IMR-90 (cell line): ENCODE data around the gene TCEAL3. TPM values are rescaled to one million over a fixed set of nuclear protein-coding genes. Genes with fewer than 3 reads are reported as not detected.
"Not testable (repeated sequence)": the region's sequence is repeated elsewhere in the genome, so short reads cannot be mapped to it uniquely, and the experiment has no call there.

Experiments used
- ATAC-seq: fragments of 200-7000 bp; cut with Tn5 transposase; 2 replicates; pipeline ENCODE4 v1.9.1; 2020; ENCODE audit warnings: low read depth, mild to moderate bottlenecking, moderate library complexity
- BruUV-seq: library from RNA; stranded (reverse); fragments of 400-500 nt; replicated peaks from 2 replicates; lab custom pipeline; 2021; lab: Mats Ljungman, UMichigan
- CTCF ChIA-PET: fragments of 300-600 bp; formaldehyde crosslinking; extraction: SDS; loops from one replicate; lab custom pipeline; 2021; ENCODE audit warnings: antibody characterized with exemption; lab: Yijun Ruan, JAX
- POLR2A ChIA-PET: fragments of 300-600 bp; sonication (Branson Sonifier 250); formaldehyde crosslinking; loops from one replicate; lab custom pipeline; 2022; ENCODE audit warnings: antibody characterized with exemption; ENCODE audit not compliant: unreplicated experiment; lab: Charles Lee
- DNase-seq: peaks from one replicate; pipeline ENCODE4 v3.0.0; 2013
- H2AFZ ChIP-seq: replicated peaks from 2 replicates; pipeline ENCODE3; 2013; ENCODE audit warnings: low read length, mild to moderate bottlenecking; ENCODE audit not compliant: poor library complexity
- H2AK5ac ChIP-seq: 2 replicates; pipeline ENCODE4 v1.6.1; 2013; ENCODE audit warnings: low read depth, low read length, inconsistent platforms
- H2AK9ac ChIP-seq: replicated peaks from 2 replicates; pipeline ENCODE3; 2013; ENCODE audit warnings: mild to moderate bottlenecking, low read depth, low read length, moderate library complexity; ENCODE audit not compliant: poor library complexity
- H2BK120ac ChIP-seq: 2 replicates; pipeline ENCODE4 v1.6.1; 2013; ENCODE audit warnings: low read depth, low read length, inconsistent platforms
- H2BK15ac ChIP-seq: 3 replicates; pipeline ENCODE4 v1.6.1; 2013; ENCODE audit warnings: low read depth, low read length, inconsistent platforms
- H2BK20ac ChIP-seq: 2 replicates; pipeline ENCODE4 v1.6.1; 2013; ENCODE audit warnings: low read depth, mild to moderate bottlenecking, inconsistent platforms, low read length, moderate library complexity
- H2BK5ac ChIP-seq: 2 replicates; pipeline ENCODE4 v1.6.1; 2013; ENCODE audit warnings: mild to moderate bottlenecking, low read depth, low read length, inconsistent platforms; ENCODE audit not compliant: poor library complexity, severe bottlenecking
- H3K14ac ChIP-seq: replicated peaks from 2 replicates; pipeline ENCODE4 v1.6.1; 2013; ENCODE audit warnings: low read depth, low read length, inconsistent platforms
- H3K18ac ChIP-seq: 2 replicates; pipeline ENCODE4 v1.6.1; 2013; ENCODE audit warnings: low read depth, low read length, control low read depth
- H3K23ac ChIP-seq: 2 replicates; pipeline ENCODE4 v1.6.1; 2013; ENCODE audit warnings: low read depth, low read length, inconsistent platforms
- H3K27ac ChIP-seq: 2 replicates; pipeline ENCODE4 v1.5.1; 2013; ENCODE audit warnings: mild to moderate bottlenecking, control low read depth, low read length; ENCODE audit not compliant: insufficient read depth
- H3K27me3 ChIP-seq: 2 replicates; pipeline ENCODE4 v1.6.1; 2013; ENCODE audit warnings: low read length; ENCODE audit not compliant: control insufficient read depth, insufficient read depth
- H3K36me3 ChIP-seq: 2 replicates; pipeline ENCODE4 v1.6.1; 2013; ENCODE audit warnings: low read length, mixed read lengths; ENCODE audit not compliant: control insufficient read depth, insufficient read depth
- H3K4ac ChIP-seq: 2 replicates; pipeline ENCODE4 v1.6.1; 2013; ENCODE audit warnings: low read depth, low read length, inconsistent platforms
- H3K4me1 ChIP-seq: 2 replicates; pipeline ENCODE4 v1.6.1; 2013; ENCODE audit warnings: low read length, mixed read lengths; ENCODE audit not compliant: control insufficient read depth, insufficient read depth
- H3K4me2 ChIP-seq: 2 replicates; pipeline ENCODE4 v1.6.1; 2013; ENCODE audit warnings: low read depth, mild to moderate bottlenecking, control low read depth, low read length, moderate library complexity
- H3K4me3 ChIP-seq: 2 replicates; pipeline ENCODE4 v1.5.1; 2013; ENCODE audit warnings: low read depth, mild to moderate bottlenecking, control low read depth, low read length, moderate library complexity; ENCODE audit not compliant: insufficient read depth
- H3K56ac ChIP-seq: 2 replicates; pipeline ENCODE4 v1.6.1; 2013; ENCODE audit warnings: low read length, inconsistent platforms; ENCODE audit not compliant: insufficient read depth; ENCODE audit errors: extremely low read depth
- H3K79me1 ChIP-seq, 2 experiments: 2 replicates each; pipeline ENCODE4 v1.6.1; 2013; ENCODE audit warnings: low read length in 2 of 2, inconsistent platforms in 1 of 2, low read depth in 1 of 2
- H3K9ac ChIP-seq: 2 replicates; pipeline ENCODE4 v1.6.1; 2013; ENCODE audit warnings: low read depth, low read length, control low read depth
- H3K9me1 ChIP-seq: 2 replicates; pipeline ENCODE4 v1.6.1; 2013; ENCODE audit warnings: low read length, inconsistent platforms; ENCODE audit not compliant: insufficient read depth
- H3K9me3 ChIP-seq: 2 replicates; pipeline ENCODE4 v1.6.1; 2013; ENCODE audit warnings: low read length; ENCODE audit not compliant: control insufficient read depth, insufficient read depth
- H4K20me1 ChIP-seq: 2 replicates; pipeline ENCODE4 v1.6.1; 2013; ENCODE audit warnings: low read length, inconsistent platforms; ENCODE audit not compliant: insufficient read depth
- H4K5ac ChIP-seq: 2 replicates; pipeline ENCODE4 v1.6.1; 2013; ENCODE audit warnings: mild to moderate bottlenecking, low read depth, low read length, control low read depth
- H4K8ac ChIP-seq, 2 experiments: 2 replicates each; pipeline ENCODE4 v1.6.1; 2013; ENCODE audit warnings: low read depth in 2 of 2, low read length in 2 of 2, control low read depth in 1 of 2, inconsistent platforms in 1 of 2
- H4K91ac ChIP-seq: 2 replicates; pipeline ENCODE4 v1.6.1; 2013; ENCODE audit warnings: low read depth, low read length, inconsistent platforms; ENCODE audit not compliant: insufficient read depth
- BHLHE40 ChIP-seq: fragments of 150-350 bp; IDR thresholded peaks from 2 replicates; pipeline ENCODE4 v1.6.1; 2016; ENCODE audit warnings: mild to moderate bottlenecking, low read depth, low read length
- MXI1 ChIP-seq: IDR thresholded peaks from 2 replicates; pipeline ENCODE4 v1.6.1; 2012; ENCODE audit warnings: low read depth, mild to moderate bottlenecking, low read length, moderate library complexity, borderline replicate concordance
- NFE2L2 ChIP-seq: fragments of 150-350 bp; IDR thresholded peaks from 2 replicates; pipeline ENCODE4 v1.6.1; 2016; ENCODE audit warnings: low read depth, mild to moderate bottlenecking, low read length
- POLR2A ChIP-seq: IDR thresholded peaks from 2 replicates; pipeline ENCODE4 v1.6.1; 2012; ENCODE audit warnings: mild to moderate bottlenecking, low read depth, low read length
- RAD21 ChIP-seq: IDR thresholded peaks from 2 replicates; pipeline ENCODE4 v1.6.1; 2012; ENCODE audit warnings: low read length, improper control_type of control experiment
- RCOR1 ChIP-seq: IDR thresholded peaks from 2 replicates; pipeline ENCODE4 v1.6.1; 2012; ENCODE audit warnings: mild to moderate bottlenecking, low read length, improper control_type of control experiment; ENCODE audit not compliant: insufficient replicate concordance
- WGBS, 2 experiments: methylation state at CpG; one replicate each; pipeline versions ENCODE4 v1.1.5 to v1.1.7; 2013; ENCODE audit warnings: missing lambda C conversion rate in 2 of 2; ENCODE audit not compliant: insufficient read length in 1 of 2; ENCODE audit errors: extremely low coverage in 2 of 2; 5-methylcytosine and 5-hydroxymethylcytosine counted together
- dilution Hi-C: fragments of 300-500 bp; cut with HindIII; formaldehyde crosslinking; loops from one replicate; pipeline ENCODE4 v1.14.3; 2018; ENCODE audit warnings: low sequenced_read_pairs; ENCODE audit not compliant: unreplicated experiment
- in situ Hi-C: fragments of 300-500 bp; cut with MboI; formaldehyde crosslinking; loops from 3 replicates; pipeline ENCODE4 v1.14.3; 2019; ENCODE audit warnings: low sequenced_read_pairs, inconsistent platforms, mixed read lengths
- intact Hi-C: fragments of 100-400 bp; cut with micrococcal nuclease; formaldehyde crosslinking; loops from 2 replicates; pipeline ENCODE4 v1.10.0; 2022
- polyA plus RNA-seq, 3 experiments: library from polyadenylated mRNA; depleted of rRNA; stranded (reverse); fragments of >200 nt; gene quantifications; 2 replicates each; pipeline ENCODE4 v1.2.3, GENCODE V29; 2012; ENCODE audit warnings: low replicate concordance in 1 of 3
- total RNA-seq: library from RNA; depleted of rRNA; stranded (reverse); fragments of >200 nt; gene quantifications from 2 replicates; pipeline ENCODE4 v1.2.3, GENCODE V29; 2012

TCEAL3 gene
- total and polyA plus RNA-seq, 2 of the 4 experiments (the other 2 are of a cell fraction): 3.2 to 24.2 TPM

GRCh38 chrX:103651151-103651773, 43.5 kb downstream of the TCEAL3 start:
- no peak for TF ChIP-seq POLR2A
- TF ChIP-seq RCOR1: no peak
- TF ChIP-seq NFE2L2: no peak
- TF ChIP-seq MXI1: no peak
- TF ChIP-seq RAD21: no peak
- TF ChIP-seq BHLHE40: no peak
- BruUV-seq: no TSS peak
- Histone ChIP-seq H2BK20ac (no peak overlapping the region), H3K14ac (no peak overlapping the region), H2BK15ac (no peak overlapping the region), H3K9me3 (no peaks in the 10 kb centered on the region), H3K27me3 (no peaks in the 10 kb centered on the region), H3K4ac (no peak overlapping the region), H3K9ac (no peak overlapping the region), H2AK5ac (no peak overlapping the region), H3K36me3 (no peaks in the 10 kb centered on the region), H3K4me3 (no peak overlapping the region), H2BK120ac (no peak overlapping the region), H4K8ac (no peak overlapping the region), H3K4me1 (no peaks in the 10 kb centered on the region), H3K9me1 (no peaks in the 10 kb centered on the region), H3K23ac (no peak overlapping the region), H3K56ac (no peak overlapping the region), H3K4me2 (no peak overlapping the region), H4K91ac (no peak overlapping the region), H3K18ac (no peak overlapping the region), H4K20me1 (no peaks in the 10 kb centered on the region), H3K27ac (no peak overlapping the region), H2AFZ (no peak overlapping the region), H3K79me1 (no peaks in the 10 kb centered on the region), H2AK9ac (no peak overlapping the region), H4K5ac (no peak overlapping the region), H2BK5ac (no peak overlapping the region)
- intact Hi-C loops (no loop called here), in situ Hi-C loops (no loop called here), dilution Hi-C loops (no loop called here)
- ATAC-seq: no peak
- no CpG with 5 or more reads among the region's 2 CpGs for WGBS, 2 experiments
- DNase-seq: no peak
- CTCF ChIA-PET: interaction anchor here (0.8 kb wide), 1 partner anchor 21 kb away, joined by 5 read pairs; no protein-coding TSS in a partner anchor
- POLR2A ChIA-PET: no interaction called here

GRCh38 chrX:103655230-103656000, 47.7 kb downstream of the TCEAL3 start:
- intact Hi-C loops, H4K8ac ChIP-seq, BruUV-seq, H3K4me1 ChIP-seq, H3K23ac ChIP-seq, H2BK15ac ChIP-seq, in situ Hi-C loops, H2BK5ac ChIP-seq, H2AFZ ChIP-seq, H3K36me3 ChIP-seq, POLR2A ChIA-PET, ATAC-seq, dilution Hi-C loops, H3K9me1 ChIP-seq, H3K27ac ChIP-seq, H2BK120ac ChIP-seq, H3K4me3 ChIP-seq, H3K18ac ChIP-seq, CTCF ChIA-PET, H3K79me1 ChIP-seq, H4K91ac ChIP-seq, H3K56ac ChIP-seq, H3K9ac ChIP-seq, H3K14ac ChIP-seq, H2AK5ac ChIP-seq, H4K20me1 ChIP-seq, H3K27me3 ChIP-seq, H2AK9ac ChIP-seq, H3K4me2 ChIP-seq, H3K9me3 ChIP-seq, H4K5ac ChIP-seq: not testable (repeated sequence)
- peak; percentile 1 for DNase-seq
- no CpG with 5 or more reads among the region's 7 CpGs for WGBS, 2 experiments
- Histone ChIP-seq H2BK20ac (peak overlapping the region; percentile 82; the same call in 1 of the 2 replicates), H3K4ac (0 out of 2 replicates have a peak overlapping the region, but pooled peaks have one; percentile 17)
